ENCODE results near the gene REV1. TPM values are rescaled to one million over a fixed set of nuclear protein-coding genes. Genes with fewer than 3 reads are reported as not detected.

Gene REV1
- total and polyA plus RNA-seq, 2 of the 13 experiments (the other 11 are each of a cell fraction or from before 2014, with no cell fraction given): 49.1 to 71.8 TPM

DNA sequence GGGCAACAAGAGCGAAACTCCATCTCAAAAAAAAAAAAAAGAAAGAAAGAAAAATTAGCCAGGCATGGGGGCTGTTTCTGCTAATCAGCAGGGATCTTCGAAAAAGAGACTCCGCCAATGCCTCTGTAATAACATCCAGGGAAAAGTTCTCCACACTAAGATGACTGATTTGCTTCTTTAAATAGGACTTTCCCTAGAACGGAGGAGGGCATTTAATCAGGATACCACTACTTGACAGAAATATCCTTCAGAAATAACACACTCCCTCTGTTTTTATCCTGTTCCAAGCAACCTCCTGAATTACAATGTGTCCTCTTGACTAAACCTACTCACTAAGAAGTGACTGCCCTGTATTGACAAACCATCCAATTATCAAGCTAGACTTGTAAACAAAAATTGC lies 21.7 kb downstream of the REV1 start:
- H3K79me2 ChIP-seq (ENCODE audit: insufficient read depth, low read length): peaks cover 88% of the 10 kb centered on the region
- intact Hi-C loops (cut with micrococcal nuclease; ENCODE audit: unreplicated experiment): no loop called here
- WGBS (ENCODE audit: low lambda C conversion rate): over 99% methylated on average over 4 of the region's 4 CpGs
- H3K4me2 ChIP-seq (ENCODE audit: low read depth, low read length): no peak overlapping the region
- H4K20me1 ChIP-seq (ENCODE audit: insufficient read depth, low read length): peaks cover 52% of the 10 kb centered on the region
- H3K36me3 ChIP-seq (replicated peaks in 1 of 2; ENCODE audit: control insufficient read depth in 1 of 2, insufficient read depth in 2 of 2, low read length in 2 of 2): peaks cover 0 to 10% of the 10 kb centered on the region in 2 experiments; a peak in 2 of 5 replicates
- peaks cover 40% of the 10 kb centered on the region for H3K4me1 ChIP-seq (ENCODE audit: insufficient read depth, low read length)
- DNase-seq (ENCODE audit: low spot score): no peak
- H3K4me3 ChIP-seq (replicated peaks in 1 of 3; ENCODE audit: insufficient read depth in 1 of 3, low read depth in 2 of 3, low read length in 3 of 3): no peak overlapping the region
- ChIA-PET POLR2A (no interaction called here), CTCF (ENCODE audit: low intra/inter-chr PET ratio, low total read pairs) (no interaction called here)
- no peaks in the 10 kb centered on the region for H3K27me3 ChIP-seq (ENCODE audit: control insufficient read depth in 1 of 2, insufficient read depth in 2 of 2, low read length in 2 of 2)
- no peak overlapping the region for H3K27ac ChIP-seq (ENCODE audit: extremely low read length, insufficient read depth, low read length)
- no TSS peak for BruUV-seq (replicated peaks)
- H3K9ac ChIP-seq (ENCODE audit: insufficient read depth, low read depth, low read length): no peak overlapping the region
- H3K9me3 ChIP-seq (ENCODE audit: low read length): no peaks in the 10 kb centered on the region
- H2AFZ ChIP-seq (ENCODE audit: low read length): no peak overlapping the region
- ATAC-seq: no peak
- in situ Hi-C loops (cut with HindIII; ENCODE audit: extremely low pct_ligation_motif_present, low pct_unique_long_range_greater_than_20kb): no loop called here
- FAIRE-seq: no peak
- TF ChIP-seq, protein P1, sequence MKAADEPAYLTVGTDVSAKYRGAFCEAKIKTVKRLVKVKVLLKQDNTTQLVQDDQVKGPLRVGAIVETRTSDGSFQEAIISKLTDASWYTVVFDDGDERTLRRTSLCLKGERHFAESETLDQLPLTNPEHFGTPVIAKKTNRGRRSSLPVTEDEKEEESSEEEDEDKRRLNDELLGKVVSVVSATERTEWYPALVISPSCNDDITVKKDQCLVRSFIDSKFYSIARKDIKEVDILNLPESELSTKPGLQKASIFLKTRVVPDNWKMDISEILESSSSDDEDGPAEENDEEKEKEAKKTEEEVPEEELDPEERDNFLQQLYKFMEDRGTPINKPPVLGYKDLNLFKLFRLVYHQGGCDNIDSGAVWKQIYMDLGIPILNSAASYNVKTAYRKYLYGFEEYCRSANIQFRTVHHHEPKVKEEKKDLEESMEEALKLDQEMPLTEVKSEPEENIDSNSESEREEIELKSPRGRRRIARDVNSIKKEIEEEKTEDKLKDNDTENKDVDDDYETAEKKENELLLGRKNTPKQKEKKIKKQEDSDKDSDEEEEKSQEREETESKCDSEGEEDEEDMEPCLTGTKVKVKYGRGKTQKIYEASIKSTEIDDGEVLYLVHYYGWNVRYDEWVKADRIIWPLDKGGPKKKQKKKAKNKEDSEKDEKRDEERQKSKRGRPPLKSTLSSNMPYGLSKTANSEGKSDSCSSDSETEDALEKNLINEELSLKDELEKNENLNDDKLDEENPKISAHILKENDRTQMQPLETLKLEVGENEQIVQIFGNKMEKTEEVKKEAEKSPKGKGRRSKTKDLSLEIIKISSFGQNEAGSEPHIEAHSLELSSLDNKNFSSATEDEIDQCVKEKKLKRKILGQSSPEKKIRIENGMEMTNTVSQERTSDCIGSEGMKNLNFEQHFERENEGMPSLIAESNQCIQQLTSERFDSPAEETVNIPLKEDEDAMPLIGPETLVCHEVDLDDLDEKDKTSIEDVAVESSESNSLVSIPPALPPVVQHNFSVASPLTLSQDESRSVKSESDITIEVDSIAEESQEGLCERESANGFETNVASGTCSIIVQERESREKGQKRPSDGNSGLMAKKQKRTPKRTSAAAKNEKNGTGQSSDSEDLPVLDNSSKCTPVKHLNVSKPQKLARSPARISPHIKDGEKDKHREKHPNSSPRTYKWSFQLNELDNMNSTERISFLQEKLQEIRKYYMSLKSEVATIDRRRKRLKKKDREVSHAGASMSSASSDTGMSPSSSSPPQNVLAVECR (CRISPR knock-in tag; IDR thresholded peaks at IDR 0.05; ENCODE audit: borderline replicate concordance): no peak
- TF ChIP-seq NR3C1 (CRISPR knock-in tag; IDR thresholded peaks at IDR 0.05): no peak
- no peak for TF ChIP-seq ZNF770 (CRISPR knock-in tag; IDR thresholded peaks at IDR 0.05)
- no peak for TF ChIP-seq ZNF331 (CRISPR knock-in tag; IDR thresholded peaks at IDR 0.05)
- TF ChIP-seq, protein P2, sequence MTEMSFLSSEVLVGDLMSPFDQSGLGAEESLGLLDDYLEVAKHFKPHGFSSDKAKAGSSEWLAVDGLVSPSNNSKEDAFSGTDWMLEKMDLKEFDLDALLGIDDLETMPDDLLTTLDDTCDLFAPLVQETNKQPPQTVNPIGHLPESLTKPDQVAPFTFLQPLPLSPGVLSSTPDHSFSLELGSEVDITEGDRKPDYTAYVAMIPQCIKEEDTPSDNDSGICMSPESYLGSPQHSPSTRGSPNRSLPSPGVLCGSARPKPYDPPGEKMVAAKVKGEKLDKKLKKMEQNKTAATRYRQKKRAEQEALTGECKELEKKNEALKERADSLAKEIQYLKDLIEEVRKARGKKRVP (CRISPR knock-in tag; IDR thresholded peaks at IDR 0.05): no peak
